BJ (cell line): Measurements from ENCODE around the gene BBX. TPM values are rescaled to one million over a fixed set of nuclear protein-coding genes. Genes with fewer than 3 reads are reported as not detected.
A peak's percentile ranks its signal among the peaks of the same experiment; 100 is the strongest.

Experiments used
- CTCF ChIA-PET: fragments of 350-600 bp; formaldehyde crosslinking; extraction: SDS; loops from one replicate; lab custom pipeline; 2021; ENCODE audit warnings: antibody characterized with exemption, inconsistent platforms; lab: Yijun Ruan, JAX
- POLR2A ChIA-PET: fragments of 300-600 bp; sonication (Branson Sonifier 250); formaldehyde crosslinking; extraction: SDS; loops from one replicate; lab custom pipeline; 2021; ENCODE audit warnings: antibody characterized with exemption; lab: Charles Lee
- DNase-seq: peaks from one replicate; pipeline ENCODE4 v3.0.0-alpha.2; 2011; ENCODE audit warnings: low read depth
- H3K27me3 ChIP-seq: 2 replicates; pipeline ENCODE4 v1.6.0; 2011; ENCODE audit warnings: low read length; ENCODE audit not compliant: control insufficient read depth, insufficient read depth
- H3K36me3 ChIP-seq: 2 replicates; pipeline ENCODE4 v1.5.1; 2011; ENCODE audit warnings: low read length; ENCODE audit not compliant: control insufficient read depth, insufficient read depth
- H3K4me3 ChIP-seq: 2 replicates; pipeline ENCODE4 v1.5.1; 2011; ENCODE audit warnings: low read depth, mild to moderate bottlenecking, control low read depth, low read length
- CTCF ChIP-seq: IDR thresholded peaks from 2 replicates; pipeline ENCODE4 v1.5.1; 2011; ENCODE audit warnings: low read depth, mild to moderate bottlenecking, control low read depth, inconsistent platforms, low read length, moderate library complexity; ENCODE audit not compliant: insufficient read depth
- polyA plus RNA-seq: library from polyadenylated mRNA; depleted of rRNA; stranded (reverse); fragments of >200 nt; gene quantifications from 2 replicates; pipeline ENCODE4 v1.2.3, GENCODE V29; 2011

Gene BBX
- polyA plus RNA-seq, 1 experiment = 47.6 TPM

GRCh38 chr3:107752202-107752990 is 229.6 kb downstream of the BBX start:
- H3K36me3 ChIP-seq = 0 out of 2 replicates have a peak, but pooled peaks cover 1% of the 10 kb centered on the region
- ChIA-PET POLR2A (no interaction called here), CTCF (interaction anchor here (0.6 to 2.3 kb wide), 12 partner anchors 9 to 788 kb away, joined by 3 to 9 read pairs (median 4); no protein-coding TSS in a partner anchor)
- no peak overlapping the region for H3K4me3 ChIP-seq
- TF ChIP-seq CTCF = peak; percentile 61
- no peak for DNase-seq
- H3K27me3 ChIP-seq = no peaks in the 10 kb centered on the region

GRCh38 chr3:107753494-107753893 is 230.7 kb downstream of the BBX start:
- H3K36me3 ChIP-seq = 0 out of 2 replicates have a peak, but pooled peaks cover 1% of the 10 kb centered on the region
- POLR2A ChIA-PET = no interaction called here
- CTCF ChIA-PET = interaction anchor here (0.6 to 2.3 kb wide), 4 partner anchors 12 to 90 kb away, joined by 3 to 9 read pairs (median 3); no protein-coding TSS in a partner anchor

GRCh38 chr3:107753976-107754375 is 231.2 kb downstream of the BBX start:
- ChIA-PET POLR2A (no interaction called here), CTCF (interaction anchor here (0.6 to 2.3 kb wide), 3 partner anchors 12 to 61 kb away, joined by 3 to 9 read pairs (median 3); no protein-coding TSS in a partner anchor)
- DNase-seq = no peak
- no peak for TF ChIP-seq CTCF
- no peak overlapping the region for H3K4me3 ChIP-seq
- 0 out of 2 replicates have a peak, but pooled peaks cover 1% of the 10 kb centered on the region for H3K36me3 ChIP-seq
- H3K27me3 ChIP-seq = no peaks in the 10 kb centered on the region

More at GRCh38 chr3:107753494-107753893, 230.7 kb downstream of the BBX start:
- no peak for DNase-seq
- no peaks in the 10 kb centered on the region for H3K27me3 ChIP-seq
- TF ChIP-seq CTCF = peak; percentile 60
- H3K4me3 ChIP-seq = no peak overlapping the region

- TF ChIP-seq CTCF = no peak
- H3K27me3 ChIP-seq = no peaks in the 10 kb centered on the region
- H3K36me3 ChIP-seq = 0 out of 2 replicates have a peak, but pooled peaks cover under 1% of the 10 kb centered on the region
- DNase-seq = no peak
- CTCF ChIA-PET = no interaction called here
- POLR2A ChIA-PET = no interaction called here
- H3K4me3 ChIP-seq = no peak overlapping the region
Observed at GRCh38 chr3:107756649-107757048, 233.9 kb downstream of the BBX start.

GRCh38 chr3:107757140-107757539 is 234.4 kb downstream of the BBX start:
- Histone ChIP-seq H3K4me3 (no peak overlapping the region), H3K27me3 (no peaks in the 10 kb centered on the region), H3K36me3 (no peaks in the 10 kb centered on the region)
- CTCF ChIA-PET = no interaction called here
- POLR2A ChIA-PET = interaction anchor here (0.6 kb wide), 1 partner anchor 128 kb away, joined by 11 read pairs; no protein-coding TSS in a partner anchor
- DNase-seq = no peak
- TF ChIP-seq CTCF = no peak
